NCI-H2196 (cell line): Measurements from ENCODE around the gene CBFB.
"Not testable (repeated sequence)": the region's sequence is repeated elsewhere in the genome, so short reads cannot be mapped to it uniquely, and the experiment has no call there.

Source experiments
- DNase-seq: peaks from one replicate; lab custom pipeline; 2025; ENCODE audit not compliant: unreplicated experiment; lab: John Stamatoyannopoulos, UW

Gene CBFB

DNA sequence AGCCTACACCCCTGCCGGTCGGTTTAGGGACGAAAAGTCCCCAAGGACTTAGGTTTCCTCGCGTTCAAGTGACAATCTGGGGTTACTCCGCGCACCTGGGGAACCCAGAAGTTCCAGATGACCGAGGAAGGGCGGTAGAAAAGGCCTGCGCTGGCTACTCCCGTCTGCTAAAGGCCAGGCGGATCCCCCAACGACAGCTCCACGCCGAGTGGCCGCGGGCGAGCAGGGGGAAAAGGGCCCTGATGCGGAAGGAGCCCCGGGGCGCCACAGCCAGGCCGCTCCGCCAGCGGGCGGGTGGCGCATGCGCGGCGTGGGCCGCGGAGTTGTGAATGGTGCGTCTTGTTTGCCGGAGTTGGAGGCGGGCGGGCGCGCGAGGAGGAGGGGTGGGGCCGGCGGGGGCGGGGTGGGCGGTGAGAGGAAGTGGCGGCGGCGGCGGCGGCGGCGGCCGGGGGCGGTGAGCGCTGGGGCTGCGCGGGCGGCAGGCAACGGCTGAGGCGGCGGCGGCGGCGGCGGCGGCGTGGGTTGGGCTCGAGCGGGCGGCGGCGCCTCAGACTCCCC is at the start of gene CBFB:
CBFB (plus strand) TSS at position 454 of the 558 bp plus-strand sequence. CDS start 259 bp downstream, outside the sequence.
- peak; percentile 66 for DNase-seq

DNA sequence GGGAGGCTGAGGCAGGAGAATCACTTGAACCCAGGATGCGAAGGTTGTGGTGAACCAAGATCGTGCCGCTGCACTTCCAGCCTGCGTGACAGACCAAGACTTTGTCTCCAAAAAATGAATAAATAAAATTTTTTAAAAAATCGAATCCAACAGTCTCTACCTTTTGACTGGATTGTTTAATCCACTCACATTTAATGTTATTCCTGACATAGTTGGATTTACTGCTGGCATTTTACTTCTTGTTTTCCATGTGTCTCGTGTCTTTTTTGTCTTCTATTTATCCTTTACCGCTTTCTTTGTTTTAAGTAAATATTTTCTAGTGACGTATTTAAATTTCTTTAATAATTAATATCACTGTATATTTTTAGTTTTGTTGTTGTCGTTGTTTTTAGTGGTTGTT is 45.9 kb upstream of the CBFB start:
- DNase-seq, result no peak

DNA sequence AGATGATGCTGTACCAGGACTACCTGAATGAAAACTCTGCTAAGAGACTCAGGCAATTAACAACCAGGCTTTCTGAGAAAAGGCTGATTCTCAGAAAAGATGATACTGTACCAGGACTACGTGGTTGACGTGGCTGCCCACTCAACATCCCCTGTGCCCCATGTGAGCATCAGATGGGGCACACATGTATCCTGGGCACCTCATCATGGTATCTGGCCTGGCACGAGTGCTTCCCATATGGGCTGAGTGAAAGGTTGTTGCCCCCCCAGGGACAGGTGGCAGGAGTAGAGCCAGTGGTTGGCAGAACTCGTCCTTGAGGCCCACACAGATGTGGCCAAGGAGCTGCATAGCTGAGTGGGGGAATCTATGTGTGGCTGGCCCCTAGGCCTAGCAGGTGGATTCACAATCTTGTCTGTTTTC is 44.0 kb upstream of the CBFB start:
- no peak for DNase-seq

DNA sequence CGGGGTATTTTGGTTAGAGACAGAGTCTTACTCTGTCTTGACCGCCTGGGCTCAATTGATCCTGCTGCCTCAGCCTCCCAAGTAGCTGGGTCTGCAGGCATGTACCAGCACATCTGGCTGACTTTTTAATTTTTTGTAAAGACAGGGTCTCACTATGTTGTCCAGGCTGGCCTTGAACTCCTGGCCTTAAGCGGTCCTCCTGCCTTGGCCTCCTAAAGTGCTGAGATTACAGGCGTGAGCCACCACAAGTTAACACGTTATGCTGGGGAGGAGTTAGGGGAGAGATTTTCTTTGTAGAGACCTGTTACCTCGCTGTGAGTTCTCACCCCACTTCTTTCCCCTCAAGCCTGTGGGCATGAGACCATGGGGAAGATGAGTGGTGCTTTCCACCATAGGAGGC is 42.4 kb upstream of the CBFB start:
- no peak for DNase-seq

DNA sequence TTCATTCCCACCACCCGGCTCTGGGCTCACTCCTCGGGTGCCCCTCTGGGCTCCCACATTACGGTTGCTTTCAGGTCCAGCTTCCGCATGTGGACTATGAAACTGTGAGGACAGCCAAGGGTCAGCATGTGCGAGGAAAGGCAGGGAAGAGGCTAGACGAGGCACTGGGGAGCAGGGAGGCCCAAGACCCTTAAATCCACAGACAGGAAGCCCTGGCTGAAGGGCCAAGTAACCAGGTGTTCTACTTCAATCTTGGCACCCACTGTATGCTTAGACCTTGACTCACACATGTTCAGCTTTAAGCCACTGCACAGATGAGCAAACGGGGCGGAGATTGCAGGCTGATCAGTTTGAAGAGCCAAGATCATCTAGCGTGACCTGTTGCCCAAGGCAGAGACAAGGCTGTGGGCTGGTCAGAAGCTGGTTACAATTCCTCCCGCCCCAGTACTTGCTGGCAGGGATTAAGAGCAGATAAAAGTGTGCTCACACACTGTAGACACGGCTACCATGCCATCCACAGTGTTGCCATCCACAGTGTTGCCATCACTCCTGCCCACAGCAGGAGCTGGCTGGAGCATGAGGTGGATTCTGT is 40.7 kb upstream of the CBFB start, which contains the start of gene CES4A:
CES4A (plus strand) TSS at position 393 of the 592 bp plus-strand sequence; CDS start at position 577, 184 bp downstream.
- peak; percentile 11 for DNase-seq

DNA sequence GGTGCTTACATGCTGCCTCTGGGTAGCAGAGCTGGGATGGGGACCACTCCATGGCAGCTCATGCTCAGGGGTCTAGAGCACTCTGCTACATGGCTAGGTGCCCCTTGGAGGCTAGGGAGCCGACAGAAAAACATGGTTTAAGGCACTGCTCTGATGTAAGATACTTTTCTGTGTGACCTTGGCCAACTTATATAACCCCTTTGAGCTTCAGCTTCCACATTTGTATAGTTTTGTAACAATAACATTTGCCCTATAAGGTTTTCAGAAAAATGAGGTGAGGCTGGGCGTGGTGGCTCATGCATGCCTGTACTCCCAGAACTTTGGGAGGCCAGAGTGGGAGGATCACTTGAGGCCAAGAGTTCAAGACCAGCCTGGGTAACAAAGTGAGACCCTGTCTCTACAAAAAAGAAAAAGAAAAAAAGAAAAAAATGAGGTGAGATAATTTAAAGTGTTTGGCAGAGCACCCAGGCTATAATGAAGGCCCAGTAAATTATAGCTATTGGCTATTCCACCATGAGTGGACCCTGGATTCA is 37.3 kb upstream of the CBFB start:
- no peak for DNase-seq

DNA sequence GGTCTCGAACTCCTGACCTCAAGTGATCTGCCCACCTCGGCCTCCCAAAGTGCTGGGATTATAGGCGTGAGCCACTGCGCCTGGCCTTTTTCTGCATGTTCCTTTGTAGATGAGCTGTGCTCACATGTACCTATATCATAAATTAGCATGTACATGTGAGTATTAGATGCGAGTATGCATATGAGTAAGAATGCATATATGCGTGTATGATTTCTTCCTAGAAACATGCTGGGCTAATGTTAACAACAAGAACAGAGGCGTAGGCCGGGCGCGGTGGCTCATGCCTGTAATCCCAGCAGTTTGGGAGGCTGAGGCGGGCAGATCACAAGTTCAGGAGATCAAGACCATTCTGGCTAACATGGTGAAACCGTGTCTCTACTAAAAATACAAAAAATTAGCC is 35.4 kb upstream of the CBFB start:
- DNase-seq, result not testable (repeated sequence)

DNA sequence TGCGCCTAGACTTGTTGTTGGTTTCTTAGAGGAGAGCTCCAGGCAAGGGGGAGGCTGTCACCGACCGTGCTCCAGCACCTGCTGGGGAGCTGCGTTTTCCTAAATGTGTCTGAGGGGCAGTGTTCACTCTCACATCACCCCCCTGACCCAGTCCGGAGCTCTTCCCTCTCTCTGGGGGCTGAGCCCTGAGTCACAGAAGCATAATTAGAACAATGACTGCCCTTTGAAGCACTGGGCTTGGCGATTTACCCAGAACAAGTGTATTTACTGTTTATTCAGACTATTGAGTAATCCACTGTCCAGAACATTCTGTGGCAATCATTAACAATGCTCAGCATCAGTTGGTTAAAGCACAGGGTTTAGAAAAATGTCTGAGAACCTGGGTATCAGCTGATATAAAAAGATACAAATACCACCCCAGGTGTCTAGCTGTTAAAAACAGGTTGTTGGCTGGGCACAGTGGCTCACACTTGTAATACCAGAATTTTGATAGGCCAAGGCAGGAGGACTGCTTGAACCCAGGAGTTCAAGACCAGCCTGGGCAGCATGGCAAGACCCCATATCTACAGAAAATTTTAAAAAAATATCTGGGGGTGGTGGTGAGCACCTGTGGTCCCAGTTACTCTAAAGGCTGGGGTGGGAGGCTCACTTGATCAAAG is 32.5 kb upstream of the CBFB start:
- no peak for DNase-seq

DNA sequence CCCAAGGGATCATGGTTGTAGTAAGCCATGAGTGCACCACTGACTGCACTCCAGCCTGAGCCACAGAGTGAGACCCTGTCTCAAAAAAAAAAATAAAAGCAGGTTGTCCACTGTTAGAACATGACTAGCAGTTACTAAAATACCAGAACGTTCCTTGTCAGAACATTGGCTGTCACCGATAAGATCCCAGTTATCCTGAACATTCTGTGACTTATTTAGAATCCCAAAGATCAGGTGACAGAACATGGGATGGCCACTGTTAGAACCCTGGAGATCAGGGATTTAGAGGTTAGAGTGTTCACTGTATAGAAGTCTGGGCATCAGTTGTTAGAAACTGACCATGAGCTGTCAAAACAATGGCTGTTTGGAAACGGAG is 32.0 kb upstream of the CBFB start:
- no peak for DNase-seq

DNA sequence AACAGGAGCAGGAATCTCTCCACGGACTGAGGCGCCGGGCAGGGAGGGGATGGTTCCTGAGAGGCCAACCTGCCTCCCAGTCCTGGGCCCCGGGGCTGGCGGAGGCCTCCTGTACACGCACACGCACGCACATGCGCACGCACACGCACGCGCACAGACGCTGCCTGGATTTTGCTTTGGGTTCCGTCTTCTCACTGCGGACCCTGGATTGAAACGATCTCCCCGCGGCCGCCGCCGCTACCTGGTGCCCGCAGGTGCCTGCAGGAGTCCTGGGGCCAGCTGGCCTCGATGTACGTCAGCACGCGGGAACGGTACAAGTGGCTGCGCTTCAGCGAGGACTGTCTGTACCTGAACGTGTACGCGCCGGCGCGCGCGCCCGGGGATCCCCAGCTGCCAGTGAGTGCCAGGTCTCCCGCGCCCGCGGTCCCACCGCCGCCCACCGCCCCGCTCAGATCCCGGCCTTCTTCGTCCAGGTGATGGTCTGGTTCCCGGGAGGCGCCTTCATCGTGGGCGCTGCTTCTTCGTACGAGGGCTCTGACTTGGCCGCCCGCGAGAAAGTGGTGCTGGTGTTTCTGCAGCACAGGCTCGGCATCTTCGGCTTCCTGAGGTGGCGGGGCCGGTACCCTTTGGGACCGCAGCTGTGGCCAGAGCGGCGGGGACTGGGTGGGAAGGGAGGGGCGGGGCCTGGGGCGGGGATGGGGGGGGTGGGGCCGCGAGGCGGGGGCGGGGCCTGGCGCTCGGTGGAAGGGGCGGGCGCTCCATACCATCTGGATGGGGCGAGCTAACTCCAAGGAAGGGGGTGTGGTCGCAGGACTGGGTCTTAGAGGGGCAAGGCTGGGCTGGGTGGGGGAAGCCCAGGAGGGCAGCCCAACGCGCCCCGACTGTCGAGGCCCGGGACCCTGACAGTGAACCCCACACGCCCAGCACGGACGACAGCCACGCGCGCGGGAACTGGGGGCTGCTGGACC is 28.3 kb upstream of the CBFB start:
- DNase-seq, result peak; percentile 50

DNA sequence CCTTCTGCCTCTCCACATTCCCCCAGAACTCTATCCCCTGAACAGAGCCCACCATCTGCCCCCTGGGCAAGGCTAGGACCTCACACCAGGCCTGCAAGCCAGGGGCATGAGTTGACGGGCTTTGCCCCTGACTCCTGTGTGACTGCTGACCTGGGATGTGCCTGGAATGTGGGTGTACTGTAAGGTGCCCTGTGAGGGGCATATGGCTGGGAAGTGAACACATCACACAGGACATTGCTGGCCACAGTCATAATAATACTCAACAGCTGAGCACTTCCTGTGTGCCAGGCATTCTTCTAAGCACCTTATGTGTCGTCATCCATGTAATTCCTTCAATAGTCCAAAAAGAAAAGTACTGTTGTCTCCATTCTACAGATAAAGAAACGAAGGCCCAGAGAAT is 27.2 kb upstream of the CBFB start:
- no peak for DNase-seq

DNA sequence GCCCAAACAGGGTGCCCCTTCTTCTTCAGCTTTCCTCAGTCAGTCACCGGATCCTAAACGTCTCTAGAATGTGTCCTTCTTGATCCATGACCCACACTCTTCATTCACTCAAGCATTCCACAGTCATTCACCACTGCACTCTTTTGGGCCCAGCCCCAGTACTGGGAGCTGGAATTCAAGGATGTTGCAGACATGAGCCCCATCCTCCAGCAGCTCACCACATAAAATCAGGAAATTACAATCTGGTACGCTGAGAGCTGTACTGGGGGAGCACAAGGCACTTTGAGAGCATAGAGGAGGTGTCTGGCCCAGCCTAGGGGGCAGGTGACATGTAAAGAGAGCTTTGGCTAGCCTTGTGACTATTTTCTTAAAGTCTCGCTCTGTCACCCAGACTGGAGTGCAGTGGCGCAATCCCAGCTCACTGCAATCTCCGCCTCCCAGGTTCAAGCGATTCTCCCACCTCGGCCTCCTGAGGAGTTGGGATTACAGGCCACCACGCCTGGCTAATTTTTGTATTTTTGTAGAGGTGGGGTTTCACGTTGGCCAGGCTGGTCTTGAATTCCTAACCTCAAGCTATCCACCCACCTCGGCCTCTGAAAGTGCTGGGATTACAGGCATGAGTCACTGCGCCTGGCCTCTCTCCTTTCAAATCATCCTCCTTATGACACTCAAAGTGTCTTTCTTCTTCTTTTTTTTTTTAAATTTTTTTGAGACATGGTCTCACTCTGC is 21.9 kb upstream of the CBFB start:
- no peak for DNase-seq

DNA sequence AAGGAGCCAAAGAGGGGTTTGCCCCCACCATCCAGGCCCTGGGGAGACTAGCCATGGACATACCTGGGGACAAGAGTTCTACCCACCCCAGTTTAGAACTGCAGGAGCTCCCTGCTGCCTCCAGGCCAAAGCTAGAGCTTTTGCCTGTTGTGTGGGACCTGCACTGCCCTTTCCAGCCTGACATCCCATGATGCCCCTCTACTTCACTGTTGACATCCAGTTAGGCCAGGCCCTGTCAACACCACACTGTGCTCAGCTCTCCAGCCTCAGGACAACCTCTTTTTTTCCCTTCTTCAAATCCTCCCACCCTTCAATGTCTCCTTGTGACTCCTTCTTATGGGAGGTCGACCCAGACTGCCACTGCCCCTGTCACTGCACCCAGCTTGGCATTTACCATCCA is 19.8 kb upstream of the CBFB start:
- DNase-seq, result no peak

DNA sequence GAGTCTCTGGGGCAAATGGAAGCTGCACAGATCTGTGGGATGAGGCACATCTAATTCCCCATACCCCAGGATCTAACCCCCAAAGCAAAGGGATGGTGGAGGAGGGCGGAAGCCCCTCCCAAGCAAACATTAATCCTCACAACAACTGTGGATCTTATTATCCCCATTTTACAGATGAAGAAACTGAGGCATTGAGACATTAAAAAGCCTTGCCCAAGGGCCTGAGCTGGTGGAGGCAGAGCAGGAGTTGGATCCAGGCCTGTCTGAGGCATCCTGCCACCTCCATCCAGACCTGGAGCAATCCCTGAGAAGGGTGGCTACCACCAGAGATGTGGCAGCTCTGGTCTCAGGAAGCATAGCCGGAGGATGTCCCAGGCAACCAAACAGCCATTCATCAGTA is 17.7 kb upstream of the CBFB start:
- no peak for DNase-seq

DNA sequence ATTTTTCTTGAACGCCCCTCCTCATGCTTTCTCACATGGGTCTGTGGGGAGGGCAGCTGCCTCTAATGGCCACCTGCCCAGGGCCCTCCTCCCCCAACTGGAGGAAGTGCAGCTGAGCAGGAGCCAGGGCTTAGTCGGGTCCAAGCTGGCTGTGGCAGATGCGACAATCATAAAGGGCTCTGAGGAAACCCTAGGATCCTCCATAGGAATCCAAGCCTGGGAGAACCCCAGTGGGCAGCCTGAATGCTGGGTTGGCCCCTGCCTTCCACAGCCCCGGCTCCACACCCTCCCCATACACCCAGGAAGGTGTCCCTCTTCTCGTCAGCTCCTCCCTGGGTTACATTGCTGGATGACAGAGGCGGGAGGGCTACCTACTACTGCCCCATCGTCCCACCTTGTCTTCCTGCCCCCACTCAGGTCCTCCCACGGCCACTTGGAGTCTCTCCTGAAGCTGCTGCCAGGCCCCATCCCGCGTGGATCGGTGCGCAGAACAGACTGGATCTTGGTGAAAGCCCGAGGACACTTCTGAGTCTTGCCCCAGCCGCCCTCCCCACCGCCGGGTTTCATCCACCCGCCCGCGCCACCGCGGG is 15.6 kb upstream of the CBFB start:
- peak; percentile 21 for DNase-seq

DNA sequence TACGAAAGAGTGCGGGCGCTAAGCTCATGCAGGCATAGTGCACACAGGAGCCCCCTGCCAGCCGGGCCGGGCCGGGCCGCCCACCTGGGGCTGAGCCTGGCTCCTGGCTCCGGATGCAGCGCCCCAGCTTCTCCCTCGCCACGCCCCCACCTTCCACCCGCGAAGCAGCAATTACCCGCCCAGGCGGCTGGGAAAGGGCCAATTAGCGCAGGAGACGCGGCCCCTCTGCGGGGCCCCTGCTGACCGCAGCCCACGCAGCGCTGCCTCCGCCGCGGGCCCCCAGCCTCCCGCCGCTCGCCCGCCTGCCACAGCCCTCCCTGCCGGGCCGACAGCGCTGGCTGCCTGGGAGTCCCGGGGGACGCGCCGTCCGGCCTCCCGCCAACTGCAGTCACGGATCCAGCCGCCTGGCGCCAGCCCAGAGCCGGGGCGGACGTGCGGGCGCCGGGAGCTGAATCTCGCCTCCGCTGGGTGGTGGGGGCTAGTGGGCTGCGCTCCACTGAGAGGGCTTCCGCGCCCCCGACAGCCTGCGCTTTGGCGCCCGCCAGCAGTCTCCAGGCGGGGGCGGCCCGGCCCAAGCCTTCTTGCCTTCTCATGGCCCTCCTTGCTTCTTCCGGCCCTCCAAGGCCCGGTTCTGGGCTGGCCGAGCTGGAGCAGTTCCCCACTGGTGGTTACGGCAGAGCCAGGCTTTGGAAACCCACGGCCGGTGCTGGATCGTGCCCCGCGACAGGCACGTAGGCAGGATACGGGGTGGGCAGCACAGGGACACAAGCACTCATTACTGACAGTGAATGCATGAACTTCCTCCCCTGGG is 14.9 kb upstream of the CBFB start:
- DNase-seq, result peak; percentile 24

DNA sequence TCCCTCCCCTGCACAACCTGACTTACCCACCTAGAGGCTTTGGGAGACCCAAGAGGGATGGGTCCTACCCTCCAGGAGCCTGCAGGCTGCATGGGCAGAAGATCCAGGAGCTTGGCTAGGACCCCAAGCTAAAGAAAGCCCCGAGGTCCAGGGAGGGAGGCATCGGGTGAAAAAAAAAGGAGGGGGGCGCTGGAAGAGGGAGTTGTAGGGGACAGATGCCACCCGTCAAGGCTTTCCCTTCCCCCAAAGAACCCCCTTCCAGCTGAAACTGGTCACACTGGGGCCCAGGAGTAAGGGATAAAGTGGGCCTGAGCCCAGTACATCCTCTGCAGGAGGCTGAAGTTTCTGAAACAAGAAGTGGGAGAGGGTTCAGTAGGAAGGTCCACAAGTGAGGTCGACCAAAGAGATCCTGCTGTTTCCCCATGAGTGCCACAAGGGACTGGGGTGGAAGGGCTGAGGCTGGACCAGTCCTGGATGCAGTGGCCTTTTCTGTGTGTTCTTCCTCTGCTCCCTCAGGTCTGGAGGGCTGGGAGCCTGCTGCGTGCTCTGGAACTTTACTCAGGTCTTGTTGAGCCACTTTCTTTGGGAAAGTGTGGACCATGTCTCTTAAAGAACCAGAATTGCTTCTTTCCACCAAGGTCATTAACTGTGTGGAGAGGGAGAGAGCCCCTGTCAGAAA is 14.2 kb upstream of the CBFB start:
- DNase-seq, result no peak

DNA sequence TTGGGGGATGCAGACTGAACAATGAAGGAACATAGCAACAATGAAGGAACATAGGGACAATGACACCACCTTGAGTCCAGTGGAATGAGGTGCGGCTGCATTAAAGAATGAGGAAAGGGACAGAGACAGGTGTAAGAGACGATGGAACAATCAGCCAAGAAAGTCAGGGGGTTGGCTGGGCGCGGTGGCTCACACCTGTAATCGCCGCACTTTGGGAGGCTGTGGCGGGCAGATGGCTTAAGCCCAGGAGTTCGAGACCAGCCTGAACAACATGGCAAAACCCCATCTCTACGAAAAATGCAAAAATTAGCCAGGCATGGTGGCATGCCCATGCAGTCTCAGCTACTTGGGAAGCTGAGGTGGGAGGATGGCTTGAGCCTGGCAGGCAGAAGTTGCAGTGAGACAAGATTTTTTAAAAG is 13.6 kb upstream of the CBFB start:
- DNase-seq, result no peak

DNA sequence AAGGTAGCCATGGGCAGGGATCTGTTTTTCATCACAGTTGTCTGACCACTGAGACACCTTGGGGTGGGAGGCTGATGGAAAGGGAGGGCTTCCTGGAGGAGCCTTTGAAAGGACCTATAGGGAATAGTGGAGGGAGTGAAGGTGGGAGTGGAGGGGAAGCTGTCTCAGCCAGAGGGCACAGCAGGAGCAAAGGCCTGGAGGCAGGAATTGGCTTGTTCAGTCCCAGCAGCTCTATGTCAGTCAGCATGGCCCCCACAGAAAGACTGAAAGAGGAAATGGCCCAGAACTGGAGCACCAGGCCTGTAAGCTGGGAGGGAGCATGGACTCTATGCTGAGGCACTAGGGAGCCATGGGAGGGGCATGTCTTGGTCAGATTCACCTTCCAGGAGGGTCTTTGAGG is 12.8 kb upstream of the CBFB start:
- no peak for DNase-seq
